Adipocyte (in vitro differentiated cells): ENCODE data around the gene VSTM2L.

Source experiments
- DNase-seq: peaks from one replicate; pipeline ENCODE4 v3.0.0-alpha.2; 2015; ENCODE audit warnings: low read depth
- H3K27me3 ChIP-seq: replicated peaks from 2 replicates; pipeline ENCODE4 v1.7.0; 2013; ENCODE audit warnings: mild to moderate bottlenecking, low read length, moderate library complexity; ENCODE audit not compliant: control insufficient read depth, insufficient read depth
- H3K36me3 ChIP-seq: 2 replicates; pipeline ENCODE4 v1.7.0; 2013; ENCODE audit warnings: low read length, mild to moderate bottlenecking, moderate library complexity; ENCODE audit not compliant: control insufficient read depth, insufficient read depth, severe bottlenecking
- H3K4me1 ChIP-seq: 2 replicates; pipeline ENCODE4 v1.7.0; 2013; ENCODE audit warnings: mild to moderate bottlenecking, low read length, moderate library complexity; ENCODE audit not compliant: control insufficient read depth, insufficient read depth
- H3K4me3 ChIP-seq: 2 replicates; pipeline ENCODE4 v1.7.0; 2013; ENCODE audit warnings: mild to moderate bottlenecking, low read length, moderate library complexity
- H3K9ac ChIP-seq: 2 replicates; pipeline ENCODE4 v1.7.0; 2013; ENCODE audit warnings: mild to moderate bottlenecking, low read length, moderate library complexity
- H3K9me3 ChIP-seq: 2 replicates; pipeline ENCODE4 v1.7.0; 2013; ENCODE audit warnings: mild to moderate bottlenecking, low read length, moderate library complexity; ENCODE audit not compliant: control insufficient read depth

Gene VSTM2L

GRCh38 chr20:37935435-37935834 is 32.5 kb downstream of the VSTM2L start:
- Histone ChIP-seq H3K9ac (no peak overlapping the region), H3K9me3 (no peaks in the 10 kb centered on the region), H3K27me3 (peaks cover 32% of the 10 kb centered on the region), H3K4me1 (no peaks in the 10 kb centered on the region), H3K36me3 (no peaks in the 10 kb centered on the region), H3K4me3 (no peak overlapping the region)
- DNase-seq = no peak

DNA sequence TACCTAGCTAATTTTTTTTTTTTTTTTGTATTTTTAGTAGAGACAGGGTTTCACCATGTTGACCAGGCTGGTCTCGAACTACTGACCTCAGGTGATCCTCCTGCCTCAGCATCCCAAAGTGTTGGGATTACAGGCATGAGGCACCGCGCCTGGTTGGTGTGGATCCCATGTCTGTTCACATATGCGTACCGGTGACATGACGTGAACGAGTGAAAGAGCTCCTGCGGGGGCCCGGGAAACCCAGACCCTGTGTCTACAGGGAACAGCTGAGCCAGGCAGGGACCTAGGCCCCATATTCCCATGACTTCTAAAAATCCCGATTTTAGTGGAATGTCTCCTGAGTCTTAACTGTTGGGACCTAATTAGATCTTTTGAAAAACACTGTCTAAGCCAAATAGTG is 33.1 kb downstream of the VSTM2L start:
- Histone ChIP-seq H3K4me1 (no peaks in the 10 kb centered on the region), H3K9me3 (no peaks in the 10 kb centered on the region), H3K27me3 (peaks cover 29% of the 10 kb centered on the region), H3K36me3 (no peaks in the 10 kb centered on the region), H3K4me3 (no peak overlapping the region), H3K9ac (no peak overlapping the region)
- no peak for DNase-seq

DNA sequence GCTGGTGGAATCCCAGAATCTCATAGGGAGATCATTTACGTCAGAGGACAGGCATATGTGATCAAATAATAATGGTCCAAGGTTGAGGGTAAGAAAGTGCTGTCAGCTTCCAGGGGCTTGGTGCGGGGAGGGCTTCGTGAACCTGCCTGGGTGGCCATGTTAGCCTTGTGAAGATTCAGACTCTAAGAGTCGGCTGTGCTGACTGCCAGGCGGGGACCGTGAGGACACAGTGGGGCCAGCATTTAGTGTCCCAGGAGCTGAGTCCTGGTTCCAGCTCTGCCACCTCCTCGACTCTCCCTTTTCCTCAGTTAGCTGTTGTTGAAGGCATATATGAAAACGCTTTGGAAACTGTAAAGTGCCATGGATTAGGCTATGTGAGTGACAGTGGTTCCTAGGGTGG is 33.5 kb downstream of the VSTM2L start:
- Histone ChIP-seq H3K9ac (no peak overlapping the region), H3K36me3 (no peaks in the 10 kb centered on the region), H3K4me3 (no peak overlapping the region), H3K9me3 (no peaks in the 10 kb centered on the region), H3K4me1 (no peaks in the 10 kb centered on the region), H3K27me3 (peaks cover 25% of the 10 kb centered on the region)
- no peak for DNase-seq

DNA sequence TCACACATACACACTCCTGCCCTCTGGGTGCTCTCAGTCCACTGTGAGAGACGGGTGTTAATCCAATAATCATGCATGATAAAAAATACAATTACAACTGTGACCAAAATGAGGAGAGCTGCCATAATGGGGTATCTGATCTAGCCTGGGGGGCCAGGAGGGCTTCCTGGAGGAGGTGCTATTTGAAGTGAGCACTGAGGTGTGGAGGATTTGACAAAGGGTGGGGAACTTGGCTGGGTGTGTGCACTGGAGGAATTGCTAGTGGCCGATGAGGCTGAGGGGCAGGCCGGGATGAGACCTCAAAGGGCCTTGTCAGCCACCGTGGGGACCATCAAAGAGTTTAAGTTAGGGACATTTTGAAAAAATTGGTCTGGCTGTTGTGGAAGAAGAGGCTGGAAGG is 34.8 kb downstream of the VSTM2L start:
- no peak overlapping the region for H3K9ac ChIP-seq
- no peak for DNase-seq
- peaks cover 13% of the 10 kb centered on the region for H3K27me3 ChIP-seq
- no peaks in the 10 kb centered on the region for H3K4me1 ChIP-seq
- no peaks in the 10 kb centered on the region for H3K36me3 ChIP-seq
- no peaks in the 10 kb centered on the region for H3K9me3 ChIP-seq
- H3K4me3 ChIP-seq = no peak overlapping the region

DNA sequence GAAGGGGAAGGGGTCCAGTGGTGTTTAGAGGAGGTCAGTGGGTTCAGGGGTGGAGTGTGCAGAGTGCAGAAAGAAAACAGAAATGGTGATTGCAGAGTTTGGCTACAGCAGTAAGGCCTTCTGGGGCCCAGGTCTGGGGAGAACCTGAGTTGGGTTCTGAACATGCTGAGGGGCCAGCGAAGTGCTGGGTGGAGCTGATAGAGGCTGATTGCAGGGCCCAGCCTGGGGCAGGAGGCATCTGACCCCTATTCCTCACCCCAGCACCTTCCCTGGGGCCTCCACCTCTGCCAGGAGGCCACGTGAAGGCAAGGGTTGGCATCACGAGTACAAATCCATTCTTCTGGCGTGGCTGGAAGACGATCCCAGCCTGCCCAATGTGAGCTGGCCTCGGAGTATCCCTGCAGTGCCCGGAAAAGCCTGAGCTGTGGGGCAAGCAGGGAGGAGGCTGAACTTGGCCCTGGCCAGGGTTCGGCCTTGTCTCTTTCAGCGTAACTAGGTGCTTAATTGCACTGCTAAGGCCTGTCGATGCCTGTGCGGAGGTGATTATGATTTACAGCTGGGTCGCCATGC is 35.3 kb downstream of the VSTM2L start:
- Histone ChIP-seq H3K27me3 (peaks cover 10% of the 10 kb centered on the region), H3K4me1 (no peaks in the 10 kb centered on the region), H3K4me3 (no peak overlapping the region), H3K9me3 (no peaks in the 10 kb centered on the region), H3K9ac (no peak overlapping the region), H3K36me3 (no peaks in the 10 kb centered on the region)
- no peak for DNase-seq

GRCh38 chr20:37938954-37939353 is 36.0 kb downstream of the VSTM2L start:
- Histone ChIP-seq H3K27me3 (peaks cover 9% of the 10 kb centered on the region), H3K36me3 (no peaks in the 10 kb centered on the region), H3K9me3 (no peaks in the 10 kb centered on the region), H3K4me1 (no peaks in the 10 kb centered on the region), H3K9ac (no peak overlapping the region), H3K4me3 (no peak overlapping the region)
- DNase-seq = no peak

DNA sequence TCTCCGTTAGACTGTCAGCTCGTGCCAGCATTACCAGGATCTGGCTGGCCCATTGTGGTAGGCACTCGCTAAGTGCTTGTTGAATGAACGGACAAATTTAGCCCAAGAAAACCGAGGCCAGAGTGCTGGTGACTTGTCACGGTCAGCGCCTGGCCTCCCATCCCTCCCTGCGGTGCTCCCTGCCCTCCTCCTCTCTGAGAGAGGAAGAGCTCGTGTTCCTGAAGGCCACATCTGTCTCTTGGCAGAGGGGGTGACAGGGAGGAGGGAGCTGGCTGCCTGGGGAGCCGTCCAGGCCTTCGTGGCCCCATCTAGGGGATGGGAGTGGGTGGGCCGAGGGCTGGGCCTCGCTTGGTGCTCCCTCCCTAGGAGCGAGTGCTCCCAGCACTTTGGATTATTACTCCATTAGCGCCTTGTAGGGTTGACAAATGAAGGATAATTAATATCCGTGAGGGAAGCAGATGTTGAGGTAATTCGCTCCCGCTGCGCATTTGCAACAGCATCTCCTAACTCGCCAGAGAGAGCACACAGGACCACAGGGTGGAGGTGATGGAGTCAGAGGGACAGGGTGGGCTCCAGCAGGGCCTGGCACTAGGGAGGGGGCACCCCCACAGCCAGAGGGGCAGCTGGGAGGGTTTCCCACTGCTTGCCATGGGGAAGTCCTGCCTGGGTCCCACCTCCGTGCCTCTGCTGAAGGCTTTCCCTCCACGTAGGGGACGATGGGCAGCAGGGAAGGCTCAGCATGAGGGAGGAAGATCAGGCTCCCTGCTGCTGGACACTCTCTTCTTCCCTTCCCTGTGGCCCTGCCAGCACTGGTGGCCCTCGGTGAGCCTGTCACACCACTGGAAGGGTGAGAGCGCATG is 37.0 kb downstream of the VSTM2L start:
- no peak for DNase-seq
- no peak overlapping the region for H3K4me3 ChIP-seq

DNA sequence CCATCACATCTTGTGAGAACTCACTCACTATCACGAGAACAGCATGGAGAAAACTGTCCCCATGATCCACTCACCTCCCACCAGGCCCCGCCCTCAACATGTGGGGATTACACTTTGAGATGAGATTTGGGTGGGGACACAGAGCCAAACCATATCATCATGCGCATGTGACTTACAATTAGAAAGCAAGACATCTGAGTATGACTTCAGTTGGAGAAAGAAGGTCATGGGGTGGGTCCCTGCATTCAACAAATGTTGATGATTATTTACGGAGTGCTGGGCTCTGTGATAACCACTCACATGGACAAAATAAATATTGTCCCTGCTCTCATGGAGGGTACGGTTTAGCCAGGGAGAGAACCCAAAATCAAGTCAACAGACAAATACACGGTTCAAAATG is 37.9 kb downstream of the VSTM2L start:
- DNase-seq = no peak
- H3K9me3 ChIP-seq = no peaks in the 10 kb centered on the region
- H3K36me3 ChIP-seq = no peaks in the 10 kb centered on the region
- no peaks in the 10 kb centered on the region for H3K4me1 ChIP-seq
- no peak overlapping the region for H3K4me3 ChIP-seq
- peaks cover 15% of the 10 kb centered on the region for H3K27me3 ChIP-seq
- no peak overlapping the region for H3K9ac ChIP-seq

More for the DNA sequence above, 37.0 kb downstream of the VSTM2L start:
- Histone ChIP-seq H3K36me3 (no peaks in the 10 kb centered on the region), H3K9ac (no peak overlapping the region), H3K27me3 (peaks cover 6% of the 10 kb centered on the region), H3K9me3 (no peaks in the 10 kb centered on the region), H3K4me1 (no peaks in the 10 kb centered on the region)

DNA sequence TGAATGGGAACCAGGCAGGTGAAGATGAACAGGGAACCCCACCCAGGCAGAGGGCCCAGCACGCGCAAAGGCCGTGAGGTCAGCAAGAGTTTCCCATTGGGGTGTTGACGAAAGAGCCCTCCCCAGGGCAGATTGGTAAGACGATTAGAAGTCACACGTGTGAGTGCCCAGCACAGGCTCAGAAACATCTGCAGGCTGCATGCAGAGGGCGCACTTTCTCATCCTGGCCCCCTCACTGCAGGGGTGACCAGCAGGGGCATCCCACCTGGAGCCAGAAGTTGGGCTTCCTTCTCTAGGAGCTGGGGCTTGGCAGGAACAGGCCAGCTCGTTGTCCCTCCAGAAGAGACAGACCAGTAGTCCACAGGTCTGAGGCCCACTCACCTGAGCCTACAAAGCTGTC is 38.4 kb downstream of the VSTM2L start:
- H3K9ac ChIP-seq = no peak overlapping the region
- peaks cover 16% of the 10 kb centered on the region for H3K27me3 ChIP-seq
- H3K36me3 ChIP-seq = no peaks in the 10 kb centered on the region
- no peak for DNase-seq
- H3K4me1 ChIP-seq = no peaks in the 10 kb centered on the region
- H3K9me3 ChIP-seq = no peaks in the 10 kb centered on the region
- H3K4me3 ChIP-seq = no peak overlapping the region

GRCh38 chr20:37941992-37942391 is 39.1 kb downstream of the VSTM2L start:
- H3K27me3 ChIP-seq = peaks cover 23% of the 10 kb centered on the region
- H3K4me1 ChIP-seq = no peaks in the 10 kb centered on the region
- peaks cover 2% of the 10 kb centered on the region for H3K9me3 ChIP-seq
- H3K4me3 ChIP-seq = no peak overlapping the region
- no peak overlapping the region for H3K9ac ChIP-seq
- no peak for DNase-seq
- H3K36me3 ChIP-seq = no peaks in the 10 kb centered on the region

DNA sequence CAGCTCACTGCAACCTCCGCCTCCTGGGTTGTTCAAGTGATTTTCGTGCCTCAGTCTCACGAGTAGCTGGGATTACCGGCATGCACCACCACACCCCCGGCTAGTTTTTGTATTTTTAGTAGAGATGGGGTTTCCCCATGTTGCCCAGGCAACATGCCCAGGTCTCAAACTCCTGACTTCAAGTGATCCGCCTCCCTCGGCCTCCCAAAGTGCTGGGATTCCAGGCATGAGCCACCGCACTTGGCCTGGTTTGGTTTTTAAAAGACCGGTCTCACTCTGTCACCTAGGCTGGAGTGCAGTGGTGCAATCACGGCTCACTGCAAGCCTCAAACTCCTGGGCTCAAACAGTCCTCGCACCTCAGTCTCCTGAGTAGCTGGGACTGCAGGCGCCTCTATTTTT is 40.1 kb downstream of the VSTM2L start:
- DNase-seq = no peak
- Histone ChIP-seq H3K4me3 (no peak overlapping the region), H3K9me3 (peaks cover 12% of the 10 kb centered on the region), H3K9ac (no peak overlapping the region), H3K27me3 (peaks cover 30% of the 10 kb centered on the region), H3K36me3 (no peaks in the 10 kb centered on the region), H3K4me1 (no peaks in the 10 kb centered on the region)
